Fibroblast of lung (primary cell): ENCODE measurements around the gene STX8. TPM values are rescaled to one million over a fixed set of nuclear protein-coding genes. Genes with fewer than 3 reads are reported as not detected.

Experiments
- DNase-seq, 2 donors: peaks; one replicate each; pipeline versions ENCODE4 v3.0.0 to v3.0.0-alpha.2; 2010; ENCODE audit warnings: low read depth in 2 of 2
- H2AFZ ChIP-seq: 2 replicates; pipeline ENCODE4 v1.5.1; 2012; ENCODE audit warnings: low read length, control low read depth, inconsistent platforms
- H3K27ac ChIP-seq: 2 replicates; pipeline ENCODE4 v1.5.1; 2011; ENCODE audit warnings: low read length, control low read depth; ENCODE audit not compliant: insufficient read depth
- H3K27me3 ChIP-seq: 2 replicates; pipeline ENCODE4 v1.5.1; 2011; ENCODE audit warnings: mild to moderate bottlenecking, low read length; ENCODE audit not compliant: control insufficient read depth, insufficient read depth
- H3K36me3 ChIP-seq: 2 replicates; pipeline ENCODE4 v1.5.1; 2011; ENCODE audit warnings: low read length; ENCODE audit not compliant: control insufficient read depth, insufficient read depth
- H3K4me1 ChIP-seq: 2 replicates; pipeline ENCODE4 v1.5.1; 2011; ENCODE audit warnings: low read length; ENCODE audit not compliant: control insufficient read depth, insufficient read depth; ENCODE audit errors: extremely low read depth
- H3K4me2 ChIP-seq: 2 replicates; pipeline ENCODE4 v1.5.1; 2011; ENCODE audit warnings: low read length, control low read depth; ENCODE audit not compliant: insufficient read depth; ENCODE audit errors: extremely low read depth
- H3K4me3 ChIP-seq, 4 experiments: fragments of 200-600 bp in 1 of 4; sonication (generic) in 1 of 4; replicated peaks in 1 of 4; 2 replicates each; pipeline ENCODE4 v1.5.1; 2011 to 2016; ENCODE audit warnings: low read length in 4 of 4, low read depth in 3 of 4, mild to moderate bottlenecking in 3 of 4, control low read depth in 2 of 4, inconsistent platforms in 1 of 4, mixed read lengths in 1 of 4; ENCODE audit not compliant: insufficient read depth in 1 of 4; ENCODE audit errors: control extremely low read depth in 1 of 4
- H3K79me2 ChIP-seq: 2 replicates; pipeline ENCODE4 v1.5.1; 2012; ENCODE audit warnings: mild to moderate bottlenecking, low read length, inconsistent platforms; ENCODE audit not compliant: control insufficient read depth, insufficient read depth
- H3K9ac ChIP-seq: 2 replicates; pipeline ENCODE4 v1.5.1; 2011; ENCODE audit warnings: mild to moderate bottlenecking, low read length, control low read depth; ENCODE audit not compliant: insufficient read depth
- H3K9me3 ChIP-seq: 2 replicates; pipeline ENCODE4 v1.5.1; 2012; ENCODE audit warnings: low read depth, low read length; ENCODE audit not compliant: control insufficient read depth, insufficient read depth
- H4K20me1 ChIP-seq: 2 replicates; pipeline ENCODE4 v1.5.1; 2011; ENCODE audit warnings: low read length; ENCODE audit not compliant: control insufficient read depth, insufficient read depth; ENCODE audit errors: extremely low read depth
- CTCF ChIP-seq, 2 donors: IDR thresholded peaks in 1 of 2; conservative IDR thresholded peaks in 1 of 2; 1 replicate in 1 of 2; 2 replicates in 1 of 2; pipeline ENCODE4 v1.5.1; 2011 to 2012; ENCODE audit warnings: low read length in 2 of 2, control low read depth in 1 of 2, inconsistent platforms in 1 of 2, low read depth in 1 of 2, mild to moderate bottlenecking in 1 of 2
- EZH2 ChIP-seq: IDR thresholded peaks from 2 replicates; pipeline ENCODE4 v1.5.1; 2012; ENCODE audit warnings: low read length, control low read depth, mild to moderate bottlenecking; ENCODE audit errors: missing control alignments
- polyA plus RNA-seq, 2 donors: library from polyadenylated mRNA; depleted of rRNA in 1 of 2; stranded (reverse) in 1 of 2; unstranded in 1 of 2; fragments of >200 nt; gene quantifications; 2 replicates each; pipeline ENCODE4 v1.2.1, GENCODE V29; 2011 to 2012; ENCODE audit warnings: missing spikeins in 1 of 2
- total RNA-seq: library from RNA; depleted of rRNA; stranded (reverse); fragments of >200 nt; gene quantifications from 2 replicates; pipeline ENCODE4 v1.2.1, GENCODE V29; 2014

STX8 gene
- total and polyA plus RNA-seq, 2 donors (not counting 1 experiment from before 2014, with no cell fraction given) = 84.7 to 128 TPM

GRCh38 chr17:9266697-9267117 is 308.9 kb downstream of the STX8 start:
- H3K9ac ChIP-seq = no peak overlapping the region
- no peaks in the 10 kb centered on the region for H4K20me1 ChIP-seq
- H2AFZ ChIP-seq = no peak overlapping the region
- TF ChIP-seq CTCF (conservative IDR thresholded peaks at IDR 0.05 in 1 of 2, IDR thresholded peaks at IDR 0.05 in 1 of 2; ENCODE audit: low read depth in 1 of 2, low read length in 2 of 2) (no peak), EZH2 (no peak)
- H3K4me2 ChIP-seq = no peak overlapping the region
- no peaks in the 10 kb centered on the region for H3K27me3 ChIP-seq
- H3K4me1 ChIP-seq = no peaks in the 10 kb centered on the region
- no peaks in the 10 kb centered on the region for H3K9me3 ChIP-seq
- H3K4me3 ChIP-seq = no peak overlapping the region
- H3K36me3 ChIP-seq = no peaks in the 10 kb centered on the region
- DNase-seq = peak in 1 of 2 donors; percentile 92
- no peaks in the 10 kb centered on the region for H3K79me2 ChIP-seq
- H3K27ac ChIP-seq = no peak overlapping the region

GRCh38 chr17:9266031-9266680 is 309.5 kb downstream of the STX8 start:
- no peak overlapping the region for H3K4me2 ChIP-seq
- H3K4me1 ChIP-seq = no peaks in the 10 kb centered on the region
- H3K27me3 ChIP-seq = no peaks in the 10 kb centered on the region
- no peaks in the 10 kb centered on the region for H4K20me1 ChIP-seq
- no peaks in the 10 kb centered on the region for H3K79me2 ChIP-seq
- no peak overlapping the region for H3K9ac ChIP-seq
- H2AFZ ChIP-seq = no peak overlapping the region
- DNase-seq = peak in 1 of 2 donors; percentile 61
- H3K9me3 ChIP-seq = no peaks in the 10 kb centered on the region
- no peak overlapping the region for H3K27ac ChIP-seq
- H3K4me3 ChIP-seq = no peak overlapping the region
- TF ChIP-seq EZH2 (no peak), CTCF (conservative IDR thresholded peaks at IDR 0.05 in 1 of 2, IDR thresholded peaks at IDR 0.05 in 1 of 2; ENCODE audit: low read depth in 1 of 2, low read length in 2 of 2) (no peak)
- H3K36me3 ChIP-seq = no peaks in the 10 kb centered on the region

GRCh38 chr17:9261081-9262012 is 314.3 kb downstream of the STX8 start:
- Histone ChIP-seq H3K27me3 (no peaks in the 10 kb centered on the region), H3K4me1 (no peaks in the 10 kb centered on the region), H4K20me1 (no peaks in the 10 kb centered on the region), H3K9ac (no peak overlapping the region), H3K36me3 (no peaks in the 10 kb centered on the region), H3K79me2 (no peaks in the 10 kb centered on the region), H3K27ac (no peak overlapping the region), H3K4me3 (no peak overlapping the region), H3K4me2 (no peak overlapping the region), H3K9me3 (no peaks in the 10 kb centered on the region), H2AFZ (no peak overlapping the region)
- no peak for DNase-seq
- TF ChIP-seq EZH2 = no peak
- TF ChIP-seq CTCF (conservative IDR thresholded peaks at IDR 0.05 in 1 of 2, IDR thresholded peaks at IDR 0.05 in 1 of 2; ENCODE audit: low read depth in 1 of 2, low read length in 2 of 2) = no peak
